ENCODE results near the gene RNF169. TPM values are rescaled to one million over a fixed set of nuclear protein-coding genes. Genes with fewer than 3 reads are reported as not detected.

Gene RNF169, protein sequence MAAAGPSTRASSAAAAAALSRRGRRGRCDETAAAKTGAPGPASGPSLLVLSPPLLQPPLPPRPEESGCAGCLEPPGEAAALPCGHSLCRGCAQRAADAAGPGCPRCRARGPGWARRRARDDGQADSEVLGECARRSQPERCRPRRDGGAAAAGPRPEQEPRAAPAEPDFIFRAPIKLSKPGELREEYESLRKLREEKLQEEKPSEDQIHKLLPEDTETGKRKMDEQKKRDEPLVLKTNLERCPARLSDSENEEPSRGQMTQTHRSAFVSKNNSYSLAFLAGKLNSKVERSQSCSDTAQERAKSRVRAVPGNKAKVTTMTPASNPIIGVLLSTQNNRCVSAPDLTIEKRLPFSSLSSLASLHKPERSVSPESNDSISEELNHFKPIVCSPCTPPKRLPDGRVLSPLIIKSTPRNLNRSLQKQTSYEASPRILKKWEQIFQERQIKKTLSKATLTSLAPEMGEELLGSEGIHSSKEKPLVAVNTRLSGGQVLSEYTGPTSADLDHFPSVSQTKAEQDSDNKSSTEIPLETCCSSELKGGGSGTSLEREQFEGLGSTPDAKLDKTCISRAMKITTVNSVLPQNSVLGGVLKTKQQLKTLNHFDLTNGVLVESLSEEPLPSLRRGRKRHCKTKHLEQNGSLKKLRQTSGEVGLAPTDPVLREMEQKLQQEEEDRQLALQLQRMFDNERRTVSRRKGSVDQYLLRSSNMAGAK
- total RNA-seq: 10 to 100 TPM; 19.9 to 34.8 TPM
- 1 to 10 TPM; 4.4 to 5.4 TPM for polyA plus RNA-seq
- long read RNA-seq, donor 1, full-length matches to known transcripts: 3 of 11 reads
- long read RNA-seq, donor 1, partial matches to known transcripts: 8 of 11 reads
- long read RNA-seq, donor 1, other reads (novel, unspliced or antisense): 0 of 11 reads
- long read RNA-seq, donor 2, full-length matches to known transcripts: 2 of 2 reads
- long read RNA-seq, donor 2, partial matches to known transcripts: 0 of 2 reads
- long read RNA-seq, donor 2, other reads (novel, unspliced or antisense): 0 of 2 reads
- long read RNA-seq, donor 3, full-length matches to known transcripts: 2 of 2 reads
- long read RNA-seq, donor 3, partial matches to known transcripts: 0 of 2 reads
- long read RNA-seq, donor 3, other reads (novel, unspliced or antisense): 0 of 2 reads
- long read RNA-seq, donor 4, full-length matches to known transcripts: 2 of 2 reads
- long read RNA-seq, donor 4, partial matches to known transcripts: 0 of 2 reads
- long read RNA-seq, donor 4, other reads (novel, unspliced or antisense): 0 of 2 reads
- long read RNA-seq, donor 5, full-length matches to known transcripts: 4 of 9 reads
- long read RNA-seq, donor 5, partial matches to known transcripts: 5 of 9 reads
- long read RNA-seq, donor 5, other reads (novel, unspliced or antisense): 0 of 9 reads

DNA sequence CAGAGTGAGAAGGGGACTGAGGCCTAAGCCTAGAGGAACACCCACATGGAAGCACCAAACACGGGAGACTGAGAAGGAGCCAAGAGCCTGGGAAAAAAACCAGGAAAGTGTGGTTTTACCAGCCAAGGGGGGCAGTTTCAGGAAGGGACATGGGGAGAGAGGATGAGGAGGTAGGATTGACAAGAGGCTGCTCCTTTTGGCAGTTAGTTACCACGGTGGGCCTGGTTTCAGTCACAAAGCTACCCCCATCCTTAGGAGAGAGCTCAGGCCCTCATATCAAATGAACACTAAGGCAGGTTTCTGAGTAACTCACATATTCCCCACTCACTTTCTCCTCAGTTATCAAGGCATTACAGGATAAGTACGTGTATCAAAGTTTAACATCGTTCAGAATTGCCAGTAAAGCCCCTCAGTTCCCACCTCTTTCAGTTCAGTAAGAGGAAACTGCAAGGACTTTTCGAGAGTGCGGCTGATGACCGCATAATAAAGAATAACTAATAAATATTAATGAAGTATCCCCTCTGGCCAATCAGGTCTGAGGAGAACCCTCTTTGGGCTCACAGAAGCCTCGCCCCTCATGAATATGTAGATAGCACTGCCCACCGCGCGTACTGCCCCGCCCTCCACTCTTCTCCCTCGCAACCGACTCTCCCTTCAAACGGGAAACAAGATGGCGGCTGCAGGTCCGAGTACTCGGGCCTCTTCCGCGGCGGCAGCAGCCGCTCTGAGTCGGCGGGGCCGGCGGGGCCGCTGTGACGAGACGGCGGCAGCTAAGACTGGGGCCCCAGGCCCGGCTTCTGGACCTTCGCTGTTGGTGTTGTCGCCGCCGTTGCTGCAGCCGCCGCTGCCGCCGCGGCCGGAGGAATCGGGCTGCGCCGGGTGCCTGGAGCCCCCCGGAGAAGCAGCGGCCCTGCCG, at the start of gene RNF169:
Gene RNF169, plus strand, starts transcription at position 639 of the 916 bp plus-strand sequence. Its CDS starts 32 bp downstream, at position 671.
- peak within 1 kb of the TSS; percentile 92 to 93 for H3K27ac ChIP-seq (ENCODE audit: low read depth in 1 of 2, low read length in 1 of 2)
- TF ChIP-seq, protein P1, sequence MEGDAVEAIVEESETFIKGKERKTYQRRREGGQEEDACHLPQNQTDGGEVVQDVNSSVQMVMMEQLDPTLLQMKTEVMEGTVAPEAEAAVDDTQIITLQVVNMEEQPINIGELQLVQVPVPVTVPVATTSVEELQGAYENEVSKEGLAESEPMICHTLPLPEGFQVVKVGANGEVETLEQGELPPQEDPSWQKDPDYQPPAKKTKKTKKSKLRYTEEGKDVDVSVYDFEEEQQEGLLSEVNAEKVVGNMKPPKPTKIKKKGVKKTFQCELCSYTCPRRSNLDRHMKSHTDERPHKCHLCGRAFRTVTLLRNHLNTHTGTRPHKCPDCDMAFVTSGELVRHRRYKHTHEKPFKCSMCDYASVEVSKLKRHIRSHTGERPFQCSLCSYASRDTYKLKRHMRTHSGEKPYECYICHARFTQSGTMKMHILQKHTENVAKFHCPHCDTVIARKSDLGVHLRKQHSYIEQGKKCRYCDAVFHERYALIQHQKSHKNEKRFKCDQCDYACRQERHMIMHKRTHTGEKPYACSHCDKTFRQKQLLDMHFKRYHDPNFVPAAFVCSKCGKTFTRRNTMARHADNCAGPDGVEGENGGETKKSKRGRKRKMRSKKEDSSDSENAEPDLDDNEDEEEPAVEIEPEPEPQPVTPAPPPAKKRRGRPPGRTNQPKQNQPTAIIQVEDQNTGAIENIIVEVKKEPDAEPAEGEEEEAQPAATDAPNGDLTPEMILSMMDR (IDR thresholded peaks at IDR 0.05; ENCODE audit: control extremely low read depth, extremely low read depth): no peak
- no peaks in the 10 kb centered on the region for H3K36me3 ChIP-seq (ENCODE audit: control insufficient read depth in 4 of 4, insufficient read depth in 4 of 4, low read length in 4 of 4)
- DNase-seq (peak; percentile 97 to 98 (median 98)), ATAC-seq (ENCODE audit: insufficient read depth, low FRiP score) (peak; percentile 98)
- H3K4me1 ChIP-seq (ENCODE audit: control insufficient read depth in 5 of 5, insufficient read depth in 5 of 5, low read length in 5 of 5): peaks cover 8 to 18% (median 13%) of the 10 kb centered on the region in 5 donors
- peak within 1 kb of the TSS; percentile 70 to 99 for H3K9ac ChIP-seq (ENCODE audit: insufficient read depth in 1 of 2, low read length in 2 of 2)
- H3K27me3 ChIP-seq (ENCODE audit: control insufficient read depth in 3 of 3, insufficient read depth in 3 of 3, low read length in 2 of 3): no peaks in the 10 kb centered on the region
- WGBS, 2 donors: 1% methylated on average over 34 to 47 of the region's 47 CpGs
- peak within 1 kb of the TSS; percentile 80 for H3K4me3 ChIP-seq
- no peaks in the 10 kb centered on the region for H3K9me3 ChIP-seq (ENCODE audit: control insufficient read depth in 4 of 4, insufficient read depth in 3 of 4, low read length in 3 of 4)

DNA sequence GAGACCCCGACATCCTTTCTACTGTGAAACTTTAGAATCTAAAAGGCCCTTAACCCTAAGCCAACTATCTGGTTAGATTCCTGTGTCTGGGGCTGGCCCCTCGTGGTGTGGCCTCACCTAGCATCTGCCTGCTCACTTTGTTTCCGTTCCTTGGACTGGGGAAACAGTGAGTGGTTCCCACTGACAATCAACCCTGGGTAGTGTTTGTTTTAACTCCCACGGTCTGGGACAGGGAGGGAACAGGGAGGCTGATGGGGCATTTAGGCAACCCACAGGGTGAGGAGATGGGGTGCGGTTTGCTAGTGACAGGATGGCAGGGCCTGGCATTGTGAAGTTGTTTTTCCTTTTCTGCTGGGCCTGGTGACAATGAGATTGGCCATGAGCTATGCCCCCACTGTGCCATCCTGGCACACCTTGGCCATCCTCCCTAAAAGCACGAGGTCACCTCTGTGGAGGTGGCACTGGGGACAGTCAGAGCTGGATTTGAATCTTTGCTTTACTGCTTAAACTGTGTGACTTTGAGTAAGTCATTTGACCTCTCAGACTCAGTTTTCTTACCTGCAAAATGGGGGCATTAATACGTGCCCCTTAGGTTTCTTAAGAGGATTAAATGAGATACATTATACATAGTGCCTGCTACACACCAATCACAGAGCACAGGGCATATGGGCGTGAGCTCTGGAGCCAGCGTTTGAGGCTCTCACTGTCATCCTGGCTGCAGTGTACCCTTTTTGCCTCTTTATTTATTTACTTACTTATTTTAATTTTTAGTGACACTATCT, 48.8 kb upstream of the RNF169 start:
- WGBS, 2 donors: 87 to 89% methylated on average over 9 of the region's 9 CpGs
- no peak overlapping the region for H3K4me3 ChIP-seq
- H3K4me1 ChIP-seq (ENCODE audit: control insufficient read depth in 5 of 5, insufficient read depth in 5 of 5, low read length in 5 of 5): peaks cover 0 to 15% (median 0%) of the 10 kb centered on the region in 5 donors
- ATAC-seq (ENCODE audit: insufficient read depth, low FRiP score) (no peak), DNase-seq (no peak)
- H3K9me3 ChIP-seq (ENCODE audit: control insufficient read depth in 4 of 4, insufficient read depth in 3 of 4, low read length in 3 of 4): no peaks in the 10 kb centered on the region
- no peak overlapping the region for H3K27ac ChIP-seq (ENCODE audit: low read depth in 1 of 2, low read length in 1 of 2)
- no peaks in the 10 kb centered on the region for H3K36me3 ChIP-seq (ENCODE audit: control insufficient read depth in 4 of 4, insufficient read depth in 4 of 4, low read length in 4 of 4)
- H3K27me3 ChIP-seq (ENCODE audit: control insufficient read depth in 3 of 3, insufficient read depth in 3 of 3, low read length in 2 of 3): no peaks in the 10 kb centered on the region
- TF ChIP-seq, protein P1 (IDR thresholded peaks at IDR 0.05; ENCODE audit: control extremely low read depth, extremely low read depth): no peak
- no peak overlapping the region for H3K9ac ChIP-seq (ENCODE audit: insufficient read depth in 1 of 2, low read length in 2 of 2)
